SK-N-SH (cell line): ENCODE data around the gene SENP1. TPM values are rescaled to one million over a fixed set of nuclear protein-coding genes. Genes with fewer than 3 reads are reported as not detected.

ENCODE experiments used
- CTCF ChIA-PET: fragments of 300-600, 350-600 bp; formaldehyde crosslinking; extraction: SDS; loops from one replicate; lab custom pipeline; 2021; lab: Yijun Ruan, JAX
- POLR2A ChIA-PET: fragments of 350-600 bp; sonication (Branson Sonifier 250); formaldehyde crosslinking; extraction: SDS; loops from one replicate; lab custom pipeline; 2020; ENCODE audit warnings: antibody characterized with exemption, inconsistent platforms; lab: Yijun Ruan, JAX
- DNase-seq: peaks from one replicate; pipeline ENCODE4 v3.0.0; 2012
- H2AFZ ChIP-seq: fragments of 200-600 bp; sonication (generic); 2 replicates; pipeline ENCODE4 v1.8.1; 2016; ENCODE audit warnings: antibody characterized with exemption, mild to moderate bottlenecking, low read depth
- H3F3A ChIP-seq: fragments of 200-600 bp; sonication (generic); replicated peaks from 2 replicates; pipeline ENCODE3; 2016; ENCODE audit warnings: antibody characterized with exemption, mild to moderate bottlenecking; ENCODE audit not compliant: insufficient read depth
- H3K27ac ChIP-seq, 2 experiments: fragments of 200-500 bp in 1 of 2; fragments of 200-600 bp in 1 of 2; sonication (Bioruptor generic) in 1 of 2; sonication (generic), shearing (Covaris generic) in 1 of 2; 2 replicates each; pipeline versions ENCODE4 v1.5.1 to v1.6.1; 2014 to 2016; ENCODE audit warnings: low read depth in 2 of 2, inconsistent platforms in 1 of 2, low read length in 1 of 2, mild to moderate bottlenecking in 1 of 2, mixed read lengths in 1 of 2
- H3K27me3 ChIP-seq: fragments of 200-600 bp; sonication (generic), shearing (Covaris generic); 2 replicates; pipeline ENCODE4 v1.6.1; 2016; ENCODE audit warnings: mixed run types; ENCODE audit not compliant: insufficient read depth
- H3K36me3 ChIP-seq, 2 experiments: fragments of 200-500 bp in 1 of 2; fragments of 200-600 bp in 1 of 2; sonication (Bioruptor generic) in 1 of 2; sonication (generic) in 1 of 2; replicated peaks in 1 of 2; 2 replicates each; pipeline versions ENCODE3 to v1.5.1; 2014 to 2016; ENCODE audit warnings: low read length in 1 of 2, mild to moderate bottlenecking in 1 of 2; ENCODE audit not compliant: insufficient read depth in 2 of 2, control insufficient read depth in 1 of 2
- H3K4me1 ChIP-seq, 2 experiments: fragments of 200-500 bp in 1 of 2; fragments of 200-600 bp in 1 of 2; sonication (Bioruptor generic) in 1 of 2; sonication (generic), shearing (Covaris generic) in 1 of 2; 2 replicates each; pipeline versions ENCODE4 v1.5.1 to v1.6.1; 2014 to 2016; ENCODE audit warnings: low read depth in 1 of 2, low read length in 1 of 2, mixed run types in 1 of 2; ENCODE audit not compliant: insufficient read depth in 2 of 2, control insufficient read depth in 1 of 2
- H3K4me2 ChIP-seq: fragments of 200-600 bp; sonication (generic), shearing (Covaris generic); 2 replicates; pipeline ENCODE4 v1.6.1; 2017; ENCODE audit warnings: mixed run types
- H3K4me3 ChIP-seq, 2 experiments: fragments of 200-500 bp in 1 of 2; fragments of 200-600 bp in 1 of 2; sonication (Bioruptor generic) in 1 of 2; sonication (generic), shearing (Covaris generic) in 1 of 2; 2 replicates each; pipeline versions ENCODE4 v1.5.1 to v1.8.1; 2014 to 2016; ENCODE audit warnings: low read depth in 2 of 2, inconsistent platforms in 1 of 2, low read length in 1 of 2, mild to moderate bottlenecking in 1 of 2, mixed read lengths in 1 of 2, moderate library complexity in 1 of 2
- H3K79me2 ChIP-seq: fragments of 200-600 bp; sonication (generic); 2 replicates; pipeline ENCODE4 v1.8.1; 2017; ENCODE audit warnings: mild to moderate bottlenecking; ENCODE audit not compliant: insufficient read depth
- H3K9ac ChIP-seq: fragments of 200-600 bp; sonication (generic); 2 replicates; pipeline ENCODE4 v1.6.1; 2017; ENCODE audit warnings: mixed run types
- H3K9me2 ChIP-seq: fragments of 200-600 bp; sonication (generic); 2 replicates; pipeline ENCODE4 v1.6.1; 2017; ENCODE audit warnings: mixed run types
- H3K9me3 ChIP-seq: fragments of 200-600 bp; sonication (generic); 2 replicates; pipeline ENCODE4 v1.6.1; 2017; ENCODE audit warnings: mixed run types, mild to moderate bottlenecking, moderate library complexity
- H4K20me1 ChIP-seq: fragments of 200-600 bp; sonication (generic); 2 replicates; pipeline ENCODE4 v1.6.1; 2017; ENCODE audit warnings: mild to moderate bottlenecking, mixed run types; ENCODE audit not compliant: insufficient read depth
- EZH2phosphoT487 ChIP-seq: fragments of 200-600 bp; sonication (generic); IDR thresholded peaks from 2 replicates; pipeline ENCODE4 v1.6.1; 2017; ENCODE audit warnings: low read depth, mixed run types, mild to moderate bottlenecking, antibody characterized with exemption, moderate library complexity, borderline replicate concordance
- FOSL2 ChIP-seq: IDR thresholded peaks from 2 replicates; pipeline ENCODE4 v1.4.0; 2012; ENCODE audit warnings: low read depth, mild to moderate bottlenecking, moderate library complexity, borderline replicate concordance
- FOXM1 ChIP-seq: IDR thresholded peaks from 2 replicates; pipeline ENCODE4 v1.4.0; 2012; ENCODE audit warnings: low read depth, mild to moderate bottlenecking
- GABPA ChIP-seq: IDR thresholded peaks from 2 replicates; pipeline ENCODE4 v1.4.0; 2012; ENCODE audit warnings: low read depth, mild to moderate bottlenecking
- JUND ChIP-seq: IDR thresholded peaks from 2 replicates; pipeline ENCODE4 v1.4.0; 2012
- MXI1 ChIP-seq: IDR thresholded peaks from 2 replicates; pipeline ENCODE4 v1.6.1; 2012; ENCODE audit warnings: mild to moderate bottlenecking, low read depth, low read length, improper control_type of control experiment
- NFIC ChIP-seq: IDR thresholded peaks from 2 replicates; pipeline ENCODE4 v1.4.0; 2012; ENCODE audit warnings: borderline replicate concordance
- RAD21 ChIP-seq: IDR thresholded peaks from 2 replicates; pipeline ENCODE4 v1.6.1; 2012; ENCODE audit warnings: mild to moderate bottlenecking, low read length
- RCOR1 ChIP-seq: fragments of 150-350 bp; IDR thresholded peaks from 2 replicates; pipeline ENCODE4 v1.6.1; 2017; ENCODE audit warnings: antibody characterized with exemption, low read length
- RFX5 ChIP-seq: IDR thresholded peaks from 2 replicates; pipeline ENCODE4 v1.6.1; 2012; ENCODE audit warnings: mild to moderate bottlenecking, improper control_type of control experiment, low read length
- RXRA ChIP-seq: IDR thresholded peaks from 2 replicates; pipeline ENCODE4 v1.4.0; 2012; ENCODE audit warnings: low read depth, mild to moderate bottlenecking, borderline replicate concordance
- SMC3 ChIP-seq: IDR thresholded peaks from 2 replicates; pipeline ENCODE4 v1.6.1; 2012; ENCODE audit warnings: low read depth, low read length, improper control_type of control experiment
- TCF12 ChIP-seq: IDR thresholded peaks from 2 replicates; pipeline ENCODE4 v1.4.0; 2012
- YY1 ChIP-seq: IDR thresholded peaks from 2 replicates; pipeline ENCODE4 v1.4.0; 2012; ENCODE audit warnings: low read depth, mild to moderate bottlenecking
- WGBS: methylation state at CpG from one replicate; pipeline ENCODE4 v1.1.6; 2017; ENCODE audit warnings: low lambda C conversion rate; 5-methylcytosine and 5-hydroxymethylcytosine counted together
- polyA plus RNA-seq, 3 experiments: library from polyadenylated mRNA; depleted of rRNA; stranded (reverse); fragments of >200 nt; gene quantifications; 2 replicates each; pipeline ENCODE4 v1.2.3, GENCODE V29; 2012
- TF ChIP-seq, protein P1 (sequence below): fragments of 150-350 bp; IDR thresholded peaks from 2 replicates; pipeline ENCODE4 v1.6.1; 2016; ENCODE audit warnings: mild to moderate bottlenecking, low read depth, low read length
- TF ChIP-seq, protein P2 (sequence below): fragments of 200-600 bp; sonication (generic); IDR thresholded peaks from 2 replicates; pipeline ENCODE4 v1.6.1; 2017; ENCODE audit warnings: antibody characterized with exemption, mild to moderate bottlenecking, moderate library complexity
- TF ChIP-seq, protein P3 (sequence below): IDR thresholded peaks from 2 replicates; pipeline ENCODE4 v1.4.0; 2012; ENCODE audit warnings: low read depth
- TF ChIP-seq, protein P4 (sequence below): fragments of 150-350 bp; IDR thresholded peaks from 2 replicates; pipeline ENCODE4 v1.6.1; 2017; ENCODE audit warnings: antibody characterized with exemption, low read length, low read depth, borderline replicate concordance
- TF ChIP-seq, protein P5 (sequence below): IDR thresholded peaks from 2 replicates; pipeline ENCODE4; 2012

The SENP1 gene
- polyA plus RNA-seq, 1 of the 3 experiments (the other 2 are of a cell fraction): 5.6 TPM

DNA sequence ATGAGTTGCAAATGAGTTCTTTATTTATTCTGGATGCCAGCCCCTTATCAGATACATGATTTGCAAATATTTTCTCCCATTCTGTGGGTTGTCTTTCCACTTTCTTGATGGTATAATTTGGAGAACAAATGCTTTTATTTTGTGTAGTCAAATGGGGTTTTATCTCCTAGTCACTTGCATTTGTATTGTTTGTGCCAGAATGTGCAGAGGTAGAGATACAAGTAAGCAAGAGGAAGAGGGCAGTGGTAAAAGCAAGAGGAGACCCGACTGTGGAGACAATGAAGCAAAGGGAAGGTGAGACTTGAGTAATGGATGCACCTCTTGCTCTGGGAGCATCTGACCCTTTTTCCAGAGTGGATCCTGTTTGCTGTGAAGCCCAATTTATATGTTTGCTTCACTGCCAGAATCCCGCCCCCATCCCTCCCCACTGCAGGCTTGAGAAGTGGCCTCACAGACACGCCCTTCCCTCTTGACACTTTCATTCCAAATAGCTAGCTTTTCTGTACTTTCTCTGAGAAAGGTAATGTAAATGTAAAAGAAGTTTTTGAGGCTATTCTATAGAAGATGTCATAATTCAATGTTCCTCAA is 12.5 kb upstream of the SENP1 start:
- H3F3A ChIP-seq: no peaks in the 10 kb centered on the region
- peaks cover 29% of the 10 kb centered on the region for H3K79me2 ChIP-seq
- CTCF ChIA-PET: interaction anchor here (1.8 kb wide), 1 partner anchor 155 kb away, joined by 4 read pairs; the partner anchor contains the start of gene TMEM106C
- H3K9ac ChIP-seq: peak overlapping the region; percentile 63; the same call in 1 of the 2 replicates
- POLR2A ChIA-PET: no interaction called here
- peak overlapping the region; percentile 92 for H3K4me2 ChIP-seq
- H3K27ac ChIP-seq: no peak overlapping the region
- peaks cover 14% of the 10 kb centered on the region; the same call in 1 of the 2 replicates for H3K27me3 ChIP-seq
- 31% methylated on average over 3 of the region's 3 CpGs for WGBS
- peak overlapping the region; percentile 99 for H2AFZ ChIP-seq
- H3K9me2 ChIP-seq: no peaks in the 10 kb centered on the region
- H3K4me3 ChIP-seq: peak overlapping the region; percentile 91 to 98; a peak in 3 of 4 replicates
- no peaks in the 10 kb centered on the region for H4K20me1 ChIP-seq
- DNase-seq: no peak
- H3K9me3 ChIP-seq: no peaks in the 10 kb centered on the region
- H3K36me3 ChIP-seq: peaks cover 8 to 9% of the 10 kb centered on the region in 2 experiments
- TF ChIP-seq FOSL2 (no peak), SMC3 (no peak), RCOR1 (no peak), YY1 (no peak), FOXM1 (no peak)
- TF ChIP-seq, protein P1, sequence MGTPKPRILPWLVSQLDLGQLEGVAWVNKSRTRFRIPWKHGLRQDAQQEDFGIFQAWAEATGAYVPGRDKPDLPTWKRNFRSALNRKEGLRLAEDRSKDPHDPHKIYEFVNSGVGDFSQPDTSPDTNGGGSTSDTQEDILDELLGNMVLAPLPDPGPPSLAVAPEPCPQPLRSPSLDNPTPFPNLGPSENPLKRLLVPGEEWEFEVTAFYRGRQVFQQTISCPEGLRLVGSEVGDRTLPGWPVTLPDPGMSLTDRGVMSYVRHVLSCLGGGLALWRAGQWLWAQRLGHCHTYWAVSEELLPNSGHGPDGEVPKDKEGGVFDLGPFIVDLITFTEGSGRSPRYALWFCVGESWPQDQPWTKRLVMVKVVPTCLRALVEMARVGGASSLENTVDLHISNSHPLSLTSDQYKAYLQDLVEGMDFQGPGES: no peak
- TF ChIP-seq, protein P2, sequence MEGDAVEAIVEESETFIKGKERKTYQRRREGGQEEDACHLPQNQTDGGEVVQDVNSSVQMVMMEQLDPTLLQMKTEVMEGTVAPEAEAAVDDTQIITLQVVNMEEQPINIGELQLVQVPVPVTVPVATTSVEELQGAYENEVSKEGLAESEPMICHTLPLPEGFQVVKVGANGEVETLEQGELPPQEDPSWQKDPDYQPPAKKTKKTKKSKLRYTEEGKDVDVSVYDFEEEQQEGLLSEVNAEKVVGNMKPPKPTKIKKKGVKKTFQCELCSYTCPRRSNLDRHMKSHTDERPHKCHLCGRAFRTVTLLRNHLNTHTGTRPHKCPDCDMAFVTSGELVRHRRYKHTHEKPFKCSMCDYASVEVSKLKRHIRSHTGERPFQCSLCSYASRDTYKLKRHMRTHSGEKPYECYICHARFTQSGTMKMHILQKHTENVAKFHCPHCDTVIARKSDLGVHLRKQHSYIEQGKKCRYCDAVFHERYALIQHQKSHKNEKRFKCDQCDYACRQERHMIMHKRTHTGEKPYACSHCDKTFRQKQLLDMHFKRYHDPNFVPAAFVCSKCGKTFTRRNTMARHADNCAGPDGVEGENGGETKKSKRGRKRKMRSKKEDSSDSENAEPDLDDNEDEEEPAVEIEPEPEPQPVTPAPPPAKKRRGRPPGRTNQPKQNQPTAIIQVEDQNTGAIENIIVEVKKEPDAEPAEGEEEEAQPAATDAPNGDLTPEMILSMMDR: no peak
- TF ChIP-seq, protein P3, sequence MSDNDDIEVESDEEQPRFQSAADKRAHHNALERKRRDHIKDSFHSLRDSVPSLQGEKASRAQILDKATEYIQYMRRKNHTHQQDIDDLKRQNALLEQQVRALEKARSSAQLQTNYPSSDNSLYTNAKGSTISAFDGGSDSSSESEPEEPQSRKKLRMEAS: no peak
- TF ChIP-seq, protein P4, sequence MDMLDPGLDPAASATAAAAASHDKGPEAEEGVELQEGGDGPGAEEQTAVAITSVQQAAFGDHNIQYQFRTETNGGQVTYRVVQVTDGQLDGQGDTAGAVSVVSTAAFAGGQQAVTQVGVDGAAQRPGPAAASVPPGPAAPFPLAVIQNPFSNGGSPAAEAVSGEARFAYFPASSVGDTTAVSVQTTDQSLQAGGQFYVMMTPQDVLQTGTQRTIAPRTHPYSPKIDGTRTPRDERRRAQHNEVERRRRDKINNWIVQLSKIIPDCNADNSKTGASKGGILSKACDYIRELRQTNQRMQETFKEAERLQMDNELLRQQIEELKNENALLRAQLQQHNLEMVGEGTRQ: no peak
- TF ChIP-seq, all 33 proteins: peak for 0
- H3K4me1 ChIP-seq: peaks cover 6 to 7% of the 10 kb centered on the region in 2 experiments; a peak in 3 of 4 replicates

DNA sequence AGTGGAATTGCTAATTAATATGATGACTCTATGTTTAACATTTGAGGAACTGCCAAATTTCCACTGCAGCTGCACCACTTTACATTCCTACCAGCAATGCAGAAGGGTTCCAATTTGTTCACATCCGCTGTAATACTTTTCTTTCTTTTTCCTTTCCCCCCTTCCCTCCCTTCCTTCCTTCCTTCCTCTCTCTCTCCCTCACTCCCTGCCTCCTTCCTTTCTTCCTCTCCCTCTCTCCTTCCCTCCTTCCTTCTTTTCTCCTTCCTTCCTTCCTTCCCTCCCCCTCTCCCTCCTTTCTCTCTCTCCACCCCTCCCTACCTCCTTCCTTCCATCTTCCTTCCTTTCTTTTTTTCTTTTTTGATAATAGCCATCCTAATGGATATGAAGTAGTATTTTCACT is 10.1 kb upstream of the SENP1 start:
- Histone ChIP-seq H3K79me2 (peaks cover 17% of the 10 kb centered on the region), H3K4me3 (no peak overlapping the region), H2AFZ (no peak overlapping the region), H3K4me2 (no peak overlapping the region), H3K9me3 (no peaks in the 10 kb centered on the region), H3K9me2 (no peaks in the 10 kb centered on the region), H3K36me3 (no peaks in the 10 kb centered on the region), H3K27me3 (peaks cover 16% of the 10 kb centered on the region; the same call in 1 of the 2 replicates), H3F3A (no peaks in the 10 kb centered on the region), H4K20me1 (no peaks in the 10 kb centered on the region), H3K4me1 (peaks cover 6 to 7% of the 10 kb centered on the region in 2 experiments; a peak in 3 of 4 replicates), H3K27ac (no peak overlapping the region), H3K9ac (no peak overlapping the region)
- ChIA-PET CTCF (no interaction called here), POLR2A (no interaction called here)
- 92% methylated on average over 1 of the region's 1 CpG for WGBS
- no peak for DNase-seq
- TF ChIP-seq GABPA (no peak), RAD21 (no peak), EZH2phosphoT487 (no peak), FOXM1 (no peak), TCF12 (no peak), MXI1 (no peak), RCOR1 (no peak), JUND (no peak), NFIC (no peak), YY1 (no peak), RFX5 (no peak), RXRA (no peak)
- TF ChIP-seq, protein P3: no peak
- TF ChIP-seq, protein P5, sequence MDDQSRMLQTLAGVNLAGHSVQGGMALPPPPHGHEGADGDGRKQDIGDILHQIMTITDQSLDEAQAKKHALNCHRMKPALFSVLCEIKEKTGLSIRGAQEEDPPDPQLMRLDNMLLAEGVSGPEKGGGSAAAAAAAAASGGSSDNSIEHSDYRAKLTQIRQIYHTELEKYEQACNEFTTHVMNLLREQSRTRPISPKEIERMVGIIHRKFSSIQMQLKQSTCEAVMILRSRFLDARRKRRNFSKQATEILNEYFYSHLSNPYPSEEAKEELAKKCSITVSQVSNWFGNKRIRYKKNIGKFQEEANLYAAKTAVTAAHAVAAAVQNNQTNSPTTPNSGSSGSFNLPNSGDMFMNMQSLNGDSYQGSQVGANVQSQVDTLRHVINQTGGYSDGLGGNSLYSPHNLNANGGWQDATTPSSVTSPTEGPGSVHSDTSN: no peak
- TF ChIP-seq, protein P2: no peak
